HS-27A (cell line): ENCODE measurements around the gene STK32C.
"Not testable (repeated sequence)": the region's sequence is repeated elsewhere in the genome, so short reads cannot be mapped to it uniquely, and the experiment has no call there.

ENCODE experiments used
- DNase-seq: peaks from one replicate; pipeline ENCODE4 v3.0.0-alpha.2; 2012; ENCODE audit warnings: low read depth, missing footprints

Gene STK32C

GRCh38 chr10:132230557-132231210 is 77.1 kb downstream of the STK32C start:
- no peak for DNase-seq

GRCh38 chr10:132229834-132230556 is 77.8 kb downstream of the STK32C start:
- no peak for DNase-seq

GRCh38 chr10:132229096-132229495 is 78.7 kb downstream of the STK32C start:
- DNase-seq, result no peak

GRCh38 chr10:132228616-132229015 is 79.1 kb downstream of the STK32C start:
- DNase-seq, result no peak

- no peak for DNase-seq
Measured at GRCh38 chr10:132227851-132228390, 79.8 kb downstream of the STK32C start.

- DNase-seq, result no peak
Measured at GRCh38 chr10:132226586-132227405, 81.0 kb downstream of the STK32C start.

GRCh38 chr10:132225849-132226205 is 81.9 kb downstream of the STK32C start:
- DNase-seq, result no peak

GRCh38 chr10:132225073-132225848 is 82.5 kb downstream of the STK32C start:
- DNase-seq, result no peak

- DNase-seq, result no peak
Measured at GRCh38 chr10:132224343-132225072, 83.2 kb downstream of the STK32C start.

- DNase-seq, result no peak
Measured at GRCh38 chr10:132223611-132224342, 84.0 kb downstream of the STK32C start.

- DNase-seq, result peak; percentile 8
Measured at GRCh38 chr10:132223156-132223590, 84.6 kb downstream of the STK32C start.

GRCh38 chr10:132222726-132223125 is 85.0 kb downstream of the STK32C start:
- DNase-seq, result no peak

- DNase-seq, result not testable (repeated sequence)
Measured at GRCh38 chr10:132220996-132221395, 86.8 kb downstream of the STK32C start.

GRCh38 chr10:132220061-132220460 is 87.7 kb downstream of the STK32C start:
- DNase-seq, result no peak

GRCh38 chr10:132219486-132219885 is 88.3 kb downstream of the STK32C start:
- DNase-seq, result no peak

GRCh38 chr10:132216441-132216840 is 91.3 kb downstream of the STK32C start:
- not testable (repeated sequence) for DNase-seq

- DNase-seq, result no peak
Measured at GRCh38 chr10:132213917-132214316, 93.8 kb downstream of the STK32C start.

- no peak for DNase-seq
Measured at GRCh38 chr10:132212816-132213215, 94.9 kb downstream of the STK32C start.

- no peak for DNase-seq
Measured at GRCh38 chr10:132211246-132211645, 96.5 kb downstream of the STK32C start.

- no peak for DNase-seq
Measured at GRCh38 chr10:132210766-132211165, 97.0 kb downstream of the STK32C start.
